ENCODE data around the gene CLRN1. TPM values are rescaled to one million over a fixed set of nuclear protein-coding genes. Genes with fewer than 3 reads are reported as not detected.

Gene CLRN1
- total RNA-seq, 3 donors from 2014 or later (not counting 1 experiment from before 2014, with no cell fraction given) = not detected

- Mint-ChIP-seq H3K4me1 (no peaks in the 10 kb centered on the region), H3K27me3 (ENCODE audit: low read depth in 2 of 2) (peaks cover 10 to 29% of the 10 kb centered on the region in 2 donors), H3K36me3 (no peaks in the 10 kb centered on the region), H3K27ac (no peak overlapping the region), H3K9me3 (peaks cover 0 to 3% of the 10 kb centered on the region in 2 donors), H3K4me3 (no peak overlapping the region)
- Histone ChIP-seq H3K9me3 (ENCODE audit: control insufficient read depth, insufficient read depth, low read length) (no peaks in the 10 kb centered on the region), H3K27me3 (ENCODE audit: control insufficient read depth, insufficient read depth, low read length) (no peaks in the 10 kb centered on the region), H3K4me3 (ENCODE audit: low read length) (no peak overlapping the region), H3K27ac (ENCODE audit: low read length) (no peak overlapping the region), H3K36me3 (ENCODE audit: control insufficient read depth, insufficient read depth, low read length) (no peaks in the 10 kb centered on the region), H3K4me1 (ENCODE audit: control insufficient read depth, insufficient read depth, low read length) (no peaks in the 10 kb centered on the region)
- DNase-seq = no peak
- ATAC-seq = no peak
- TF ChIP-seq, protein P1, sequence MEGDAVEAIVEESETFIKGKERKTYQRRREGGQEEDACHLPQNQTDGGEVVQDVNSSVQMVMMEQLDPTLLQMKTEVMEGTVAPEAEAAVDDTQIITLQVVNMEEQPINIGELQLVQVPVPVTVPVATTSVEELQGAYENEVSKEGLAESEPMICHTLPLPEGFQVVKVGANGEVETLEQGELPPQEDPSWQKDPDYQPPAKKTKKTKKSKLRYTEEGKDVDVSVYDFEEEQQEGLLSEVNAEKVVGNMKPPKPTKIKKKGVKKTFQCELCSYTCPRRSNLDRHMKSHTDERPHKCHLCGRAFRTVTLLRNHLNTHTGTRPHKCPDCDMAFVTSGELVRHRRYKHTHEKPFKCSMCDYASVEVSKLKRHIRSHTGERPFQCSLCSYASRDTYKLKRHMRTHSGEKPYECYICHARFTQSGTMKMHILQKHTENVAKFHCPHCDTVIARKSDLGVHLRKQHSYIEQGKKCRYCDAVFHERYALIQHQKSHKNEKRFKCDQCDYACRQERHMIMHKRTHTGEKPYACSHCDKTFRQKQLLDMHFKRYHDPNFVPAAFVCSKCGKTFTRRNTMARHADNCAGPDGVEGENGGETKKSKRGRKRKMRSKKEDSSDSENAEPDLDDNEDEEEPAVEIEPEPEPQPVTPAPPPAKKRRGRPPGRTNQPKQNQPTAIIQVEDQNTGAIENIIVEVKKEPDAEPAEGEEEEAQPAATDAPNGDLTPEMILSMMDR (IDR thresholded peaks at IDR 0.05) = no peak
- intact Hi-C loops (cut with micrococcal nuclease) = no loop called here
These were observed 13.2 kb upstream of the CLRN1 start for GRCh38 chr3:150985711-150986110.

GRCh38 chr3:150984066-150984465, 11.5 kb upstream of the CLRN1 start:
- TF ChIP-seq, protein P1 (IDR thresholded peaks at IDR 0.05) = no peak
- no peak overlapping the region for H3K4me3 Mint-ChIP-seq
- Histone ChIP-seq H3K9me3 (ENCODE audit: control insufficient read depth, insufficient read depth, low read length) (no peaks in the 10 kb centered on the region), H3K4me3 (ENCODE audit: low read length) (no peak overlapping the region), H3K27me3 (ENCODE audit: control insufficient read depth, insufficient read depth, low read length) (no peaks in the 10 kb centered on the region), H3K4me1 (ENCODE audit: control insufficient read depth, insufficient read depth, low read length) (no peaks in the 10 kb centered on the region), H3K36me3 (ENCODE audit: control insufficient read depth, insufficient read depth, low read length) (no peaks in the 10 kb centered on the region), H3K27ac (ENCODE audit: low read length) (no peak overlapping the region)
- no peak for DNase-seq
- no peaks in the 10 kb centered on the region for H3K4me1 Mint-ChIP-seq
- peaks cover 14 to 29% of the 10 kb centered on the region in 2 donors for H3K27me3 Mint-ChIP-seq (ENCODE audit: low read depth in 2 of 2)
- ATAC-seq = no peak
- H3K36me3 Mint-ChIP-seq = no peaks in the 10 kb centered on the region
- H3K9me3 Mint-ChIP-seq = peaks cover 0 to 3% of the 10 kb centered on the region in 2 donors
- intact Hi-C loops (cut with micrococcal nuclease) = no loop called here
- H3K27ac Mint-ChIP-seq = no peak overlapping the region

DNA sequence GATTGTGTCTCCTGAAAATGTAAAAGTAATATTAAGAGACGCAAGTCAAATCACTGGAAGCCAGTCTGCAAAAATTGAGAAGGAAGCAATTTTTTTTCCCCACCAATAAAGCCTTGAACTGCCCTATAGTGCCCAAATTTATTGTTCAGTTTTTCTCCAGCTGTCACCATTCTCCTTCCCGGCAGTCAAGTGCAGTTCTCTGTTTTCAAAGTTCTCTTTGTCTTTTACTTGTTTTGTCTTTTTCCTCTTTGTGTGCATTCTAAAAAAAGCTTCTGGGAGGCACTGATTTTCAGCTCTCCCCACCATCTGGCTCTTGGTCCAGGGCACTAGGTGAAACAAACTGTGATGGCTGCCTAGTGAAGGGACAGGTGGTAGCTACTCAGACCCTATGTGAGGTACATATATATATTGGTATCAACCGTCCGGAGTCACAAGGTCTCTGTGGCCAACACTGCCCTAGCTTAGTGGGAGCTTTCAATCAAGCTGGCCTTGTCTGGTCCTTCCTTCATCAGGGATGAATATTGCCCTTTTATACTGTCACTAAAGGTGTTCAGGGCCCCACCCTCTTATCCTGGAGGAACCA, 6.1 kb upstream of the CLRN1 start:
- Histone ChIP-seq H3K9me3 (ENCODE audit: control insufficient read depth, insufficient read depth, low read length) (no peaks in the 10 kb centered on the region), H3K4me3 (ENCODE audit: low read length) (no peak overlapping the region), H3K27me3 (ENCODE audit: control insufficient read depth, insufficient read depth, low read length) (no peaks in the 10 kb centered on the region), H3K27ac (ENCODE audit: low read length) (no peak overlapping the region), H3K4me1 (ENCODE audit: control insufficient read depth, insufficient read depth, low read length) (no peaks in the 10 kb centered on the region), H3K36me3 (ENCODE audit: control insufficient read depth, insufficient read depth, low read length) (no peaks in the 10 kb centered on the region)
- H3K9me3 Mint-ChIP-seq = no peaks in the 10 kb centered on the region
- WGBS (ENCODE audit: insufficient coverage) = 98% methylated on average over 4 of the region's 4 CpGs
- no peaks in the 10 kb centered on the region for H3K36me3 Mint-ChIP-seq
- peaks cover 6 to 28% of the 10 kb centered on the region in 2 donors for H3K27me3 Mint-ChIP-seq (ENCODE audit: low read depth in 2 of 2)
- TF ChIP-seq, protein P1 (IDR thresholded peaks at IDR 0.05) = no peak
- H3K4me3 Mint-ChIP-seq = no peak overlapping the region
- no peaks in the 10 kb centered on the region for H3K4me1 Mint-ChIP-seq
- DNase-seq (no peak), ATAC-seq (no peak)
- intact Hi-C loops (cut with micrococcal nuclease) = no loop called here
- H3K27ac Mint-ChIP-seq = no peak overlapping the region

DNA sequence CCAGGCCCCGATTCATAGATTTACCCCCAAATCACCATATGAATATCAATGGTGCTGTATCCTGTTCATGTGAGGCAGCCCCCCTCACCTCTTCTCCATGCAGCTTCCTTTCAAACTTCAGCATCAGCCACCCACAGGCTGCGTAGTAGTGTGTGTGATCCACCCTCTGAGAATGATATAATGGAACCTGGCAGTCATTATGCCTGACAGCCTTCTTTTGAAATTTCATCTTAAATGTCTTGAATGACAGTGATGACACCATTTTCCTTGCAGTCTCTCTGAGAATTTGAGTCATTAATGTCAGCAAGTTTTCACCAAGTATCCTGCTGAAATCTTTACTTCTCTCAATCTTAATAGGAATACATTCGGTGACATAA, 3.5 kb upstream of the CLRN1 start:
- no peaks in the 10 kb centered on the region for H3K36me3 ChIP-seq (ENCODE audit: control insufficient read depth, insufficient read depth, low read length)
- TF ChIP-seq, protein P1 (IDR thresholded peaks at IDR 0.05) = no peak
- no peak overlapping the region for H3K27ac ChIP-seq (ENCODE audit: low read length)
- H3K4me1 Mint-ChIP-seq = no peaks in the 10 kb centered on the region
- no peaks in the 10 kb centered on the region for H3K36me3 Mint-ChIP-seq
- no peak overlapping the region for H3K4me3 ChIP-seq (ENCODE audit: low read length)
- H3K27ac Mint-ChIP-seq = no peak overlapping the region
- H3K9me3 ChIP-seq (ENCODE audit: control insufficient read depth, insufficient read depth, low read length) = no peaks in the 10 kb centered on the region
- H3K4me3 Mint-ChIP-seq = no peak overlapping the region
- DNase-seq = no peak
- H3K27me3 Mint-ChIP-seq (ENCODE audit: low read depth in 2 of 2) = peaks cover 3 to 14% of the 10 kb centered on the region in 2 donors
- intact Hi-C loops (cut with micrococcal nuclease) = no loop called here
- 92% methylated on average over 2 of the region's 3 CpGs for WGBS (ENCODE audit: insufficient coverage)
- no peak for ATAC-seq
- no peaks in the 10 kb centered on the region for H3K27me3 ChIP-seq (ENCODE audit: control insufficient read depth, insufficient read depth, low read length)
- H3K9me3 Mint-ChIP-seq = no peaks in the 10 kb centered on the region
- no peaks in the 10 kb centered on the region for H3K4me1 ChIP-seq (ENCODE audit: control insufficient read depth, insufficient read depth, low read length)
